HG03521 (cell line): ENCODE measurements around the gene TKTL2.
"Not testable (repeated sequence)": the region's sequence is repeated elsewhere in the genome, so short reads cannot be mapped to it uniquely, and the experiment has no call there.

Source experiments
- ATAC-seq: cut with Tn5 transposase; IDR thresholded peaks from one replicate; pipeline ENCODE4 v1.9.1; 2021; ENCODE audit warnings: mild to moderate bottlenecking, moderate library complexity; ENCODE audit not compliant: unreplicated experiment

TKTL2 gene

GRCh38 chr4:163448540-163449203 is 24.9 kb downstream of the TKTL2 start:
- no peak for ATAC-seq

GRCh38 chr4:163447481-163447880 is 26.1 kb downstream of the TKTL2 start:
- no peak for ATAC-seq

DNA sequence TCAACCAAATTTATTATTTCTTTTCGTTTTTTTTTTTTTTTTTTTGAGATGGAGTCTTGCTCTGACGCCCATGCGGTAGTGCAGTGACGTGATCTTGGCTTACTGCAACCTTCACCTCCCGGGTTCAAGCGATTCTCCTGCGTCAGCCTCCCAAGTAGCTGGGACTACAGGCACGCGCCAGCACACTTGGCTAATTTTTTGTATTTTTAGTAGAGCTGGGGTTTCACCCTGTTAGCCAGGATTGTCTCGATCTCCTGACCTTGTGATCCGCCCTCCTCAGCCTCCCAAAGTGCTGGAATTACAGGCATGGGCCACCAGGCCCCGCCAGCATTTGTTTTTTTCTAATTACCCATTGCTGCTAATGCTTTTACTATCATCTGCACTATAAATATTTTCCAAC is 26.5 kb downstream of the TKTL2 start:
- ATAC-seq, result not testable (repeated sequence)

DNA sequence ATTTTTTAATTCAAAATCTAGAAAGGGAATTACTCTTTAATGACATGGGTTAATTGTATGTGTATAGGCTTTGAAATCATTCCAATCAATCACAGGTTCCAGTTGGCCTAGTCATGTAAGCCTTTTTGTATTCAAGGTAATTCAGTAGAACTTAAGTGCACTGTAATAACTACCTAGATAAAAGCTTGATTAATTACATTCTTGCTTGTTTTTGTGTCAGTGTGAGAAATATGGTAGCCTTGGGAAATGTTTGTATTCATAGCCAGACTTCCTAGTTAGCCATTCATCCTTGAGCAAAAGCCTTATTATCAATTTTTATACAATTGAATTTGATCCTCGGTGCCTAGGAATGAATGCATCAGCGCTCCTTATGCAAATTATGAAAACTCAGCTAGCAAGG is 33.5 kb downstream of the TKTL2 start:
- ATAC-seq, result no peak
